ENCODE data around the gene NAA10. TPM values are rescaled to one million over a fixed set of nuclear protein-coding genes. Genes with fewer than 3 reads are reported as not detected.

Gene NAA10
- total RNA-seq, 2 donors from 2014 or later: 30.3 to 74.7 TPM

DNA sequence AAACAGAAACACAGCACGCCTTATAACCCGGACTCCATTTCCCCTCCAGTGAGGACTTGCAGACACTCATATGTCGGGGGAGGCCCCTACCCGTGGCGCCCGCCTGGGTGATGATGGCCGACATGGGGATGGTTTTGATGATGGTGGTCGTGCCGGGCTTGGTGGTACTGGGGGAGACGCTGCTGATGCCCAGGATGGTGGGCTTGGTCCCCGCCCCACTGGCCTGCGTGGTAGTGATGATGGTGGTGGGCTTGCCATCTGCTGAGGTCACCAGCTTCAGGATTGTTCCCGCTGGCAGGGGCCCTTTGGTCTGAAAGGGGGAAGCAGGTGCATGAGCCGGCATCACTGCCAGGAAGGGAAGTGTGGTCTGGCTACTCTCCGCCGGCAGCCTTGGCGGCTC, 22.4 kb upstream of the NAA10 start:
- no peak overlapping the region for H3K4me3 ChIP-seq
- intact Hi-C loops (cut with DNase I): no loop called here
- no peaks in the 10 kb centered on the region for H3K4me1 ChIP-seq
- no peak for ATAC-seq
- TF ChIP-seq CTCF (IDR thresholded peaks at IDR 0.05): no peak
- TF ChIP-seq POLR2A (IDR thresholded peaks at IDR 0.05): no peak
- H3K27me3 ChIP-seq: no peaks in the 10 kb centered on the region
- H3K9me3 ChIP-seq: no peaks in the 10 kb centered on the region
- no peak for DNase-seq
- 73% methylated on average over 15 of the region's 17 CpGs; no CpG with 5 or more reads in 1 of the 2 donors for WGBS, 2 donors
- peaks cover 9 to 18% of the 10 kb centered on the region in 2 donors for H3K36me3 ChIP-seq (replicated peaks in 1 of 2; ENCODE audit: insufficient read depth in 1 of 2, low read depth in 2 of 2)
- H3K27ac ChIP-seq: no peak overlapping the region

- no peak for DNase-seq
- H3K27me3 ChIP-seq: no peaks in the 10 kb centered on the region
- TF ChIP-seq POLR2A (IDR thresholded peaks at IDR 0.05) (no peak), CTCF (IDR thresholded peaks at IDR 0.05) (no peak)
- 85% methylated on average over 16 of the region's 35 CpGs; no CpG with 5 or more reads in 1 of the 2 donors for WGBS, 2 donors
- H3K4me1 ChIP-seq: no peaks in the 10 kb centered on the region
- no peak for ATAC-seq
- no peak overlapping the region for H3K4me3 ChIP-seq
- H3K27ac ChIP-seq: no peak overlapping the region
- intact Hi-C loops (cut with DNase I): no loop called here
- H3K9me3 ChIP-seq: no peaks in the 10 kb centered on the region
- peaks cover 9 to 19% of the 10 kb centered on the region in 2 donors for H3K36me3 ChIP-seq (replicated peaks in 1 of 2; ENCODE audit: insufficient read depth in 1 of 2, low read depth in 2 of 2)
These were observed 21.4 kb upstream of the NAA10 start for GRCh38 chrX:153956044-153956907.

- ATAC-seq: no peak
- peaks cover 9 to 22% of the 10 kb centered on the region in 2 donors for H3K36me3 ChIP-seq (replicated peaks in 1 of 2; ENCODE audit: insufficient read depth in 1 of 2, low read depth in 2 of 2)
- 73% methylated on average over 3 of the region's 12 CpGs; no CpG with 5 or more reads in 1 of the 2 donors for WGBS, 2 donors
These were observed 20.4 kb upstream of the NAA10 start for GRCh38 chrX:153955228-153955732.

GRCh38 chrX:153954558-153955227, 19.9 kb upstream of the NAA10 start:
- Histone ChIP-seq H3K27me3 (no peaks in the 10 kb centered on the region), H3K36me3 (replicated peaks in 1 of 2; ENCODE audit: insufficient read depth in 1 of 2, low read depth in 2 of 2) (peaks cover 9 to 17% of the 10 kb centered on the region in 2 donors), H3K4me1 (no peaks in the 10 kb centered on the region), H3K9me3 (no peaks in the 10 kb centered on the region), H3K4me3 (no peak overlapping the region), H3K27ac (no peak overlapping the region)
- 96 to 100% methylated on average over 9 to 17 of the region's 44 CpGs for WGBS, 2 donors
- ATAC-seq (no peak), DNase-seq (no peak)
- no peak for TF ChIP-seq POLR2A (IDR thresholded peaks at IDR 0.05)
- TF ChIP-seq CTCF (IDR thresholded peaks at IDR 0.05): no peak
- intact Hi-C loops (cut with DNase I): loop anchor here (5.0 kb wide), 1 partner anchor 192 kb away; the partner anchor contains the start of gene PLXNB3

More at GRCh38 chrX:153955228-153955732, 20.4 kb upstream of the NAA10 start:
- TF ChIP-seq POLR2A (IDR thresholded peaks at IDR 0.05) (no peak), CTCF (IDR thresholded peaks at IDR 0.05) (no peak)
- H3K4me3 ChIP-seq: no peak overlapping the region
- no peak for DNase-seq
- H3K4me1 ChIP-seq: no peaks in the 10 kb centered on the region
- intact Hi-C loops (cut with DNase I): no loop called here
- no peaks in the 10 kb centered on the region for H3K27me3 ChIP-seq
- no peak overlapping the region for H3K27ac ChIP-seq
- no peaks in the 10 kb centered on the region for H3K9me3 ChIP-seq

Measured in body of pancreas (tissue), 4 donors.